ENCODE measurements around the gene FRMD1. TPM values are rescaled to one million over a fixed set of nuclear protein-coding genes. Genes with fewer than 3 reads are reported as not detected.

FRMD1 gene
- total and polyA plus RNA-seq, 10 of the 15 experiments (the other 5 are each of a cell fraction or from before 2014, with no cell fraction given): not detected

- ChIA-PET SMC1A (ENCODE audit: uncharacterized antibody, unreplicated experiment) (no interaction called here), RAD21 (ENCODE audit: unreplicated experiment) (no interaction called here), POLR2A (no interaction called here), CTCF (no interaction called here)
- intact Hi-C loops (cut with micrococcal nuclease; ENCODE audit: unreplicated experiment): no loop called here
- Histone ChIP-seq H3K9ac (ENCODE audit: control insufficient read depth, insufficient read depth, low read length) (no peak overlapping the region), H2AFZ (ENCODE audit: control insufficient read depth, low read depth, low read length) (no peak overlapping the region), H3K4me3 (no peak overlapping the region), H3K4me1 (ENCODE audit: control insufficient read depth, insufficient read depth, low read length) (no peaks in the 10 kb centered on the region), H3K9me3 (replicated peaks; ENCODE audit: control insufficient read depth, insufficient read depth, low read length) (no peaks in the 10 kb centered on the region), H3K27ac (ENCODE audit: control insufficient read depth, insufficient read depth) (no peak overlapping the region), H3K79me2 (ENCODE audit: control insufficient read depth, insufficient read depth, low read length) (no peaks in the 10 kb centered on the region), H3K4me2 (ENCODE audit: control insufficient read depth, insufficient read depth) (no peak overlapping the region), H3K27me3 (replicated peaks in 1 of 2; ENCODE audit: control insufficient read depth in 2 of 2, insufficient read depth in 2 of 2, low read length in 1 of 2) (no peaks in the 10 kb centered on the region), H4K20me1 (ENCODE audit: control insufficient read depth, insufficient read depth) (no peaks in the 10 kb centered on the region), H3K36me3 (ENCODE audit: control insufficient read depth in 2 of 2, insufficient read depth in 2 of 2, low read length in 1 of 2) (no peaks in the 10 kb centered on the region)
- no peak for FAIRE-seq
- DNase-seq (ENCODE audit: low read depth, low spot score): no peak
- no TSS peak for BruUV-seq (replicated peaks)
- TF ChIP-seq CBX3 (IDR thresholded peaks at IDR 0.05; ENCODE audit: borderline replicate concordance, low read depth) (no peak), RB1 (IDR thresholded peaks at IDR 0.05; ENCODE audit: borderline replicate concordance) (no peak), POLR2AphosphoS2 (IDR thresholded peaks at IDR 0.05; ENCODE audit: low read depth, low read length) (no peak), SMAD5 (IDR thresholded peaks at IDR 0.05; ENCODE audit: low read depth) (no peak), CEBPB (IDR thresholded peaks at IDR 0.05; ENCODE audit: borderline replicate concordance in 1 of 2, low read depth in 2 of 2, low read length in 2 of 2) (no peak), BCL3 (IDR thresholded peaks at IDR 0.05; ENCODE audit: borderline replicate concordance, insufficient read depth, low read depth, low read length, poor library complexity, severe bottlenecking) (no peak), PBX3 (IDR thresholded peaks at IDR 0.05; ENCODE audit: insufficient replicate concordance, low read depth, low read length) (no peak), SPI1 (IDR thresholded peaks at IDR 0.05; ENCODE audit: borderline replicate concordance, insufficient read depth, low read depth, low read length) (no peak), JUNB (IDR thresholded peaks at IDR 0.05) (no peak), LARP7 (IDR thresholded peaks at IDR 0.05) (no peak), CBX5 (IDR thresholded peaks at IDR 0.05; ENCODE audit: low read depth) (no peak), PML (IDR thresholded peaks at IDR 0.05; ENCODE audit: low read length) (no peak), EGR1 (IDR thresholded peaks at IDR 0.05; ENCODE audit: borderline replicate concordance in 1 of 2, low read depth in 2 of 2, low read length in 2 of 2) (no peak), GABPA (IDR thresholded peaks at IDR 0.05; ENCODE audit: low read depth) (no peak), NRF1 (conservative IDR thresholded peaks at IDR 0.05; ENCODE audit: low read depth, low read length) (no peak)
- no peak for ATAC-seq
- in situ Hi-C loops (cut with MboI): no loop called here
- WGBS (ENCODE audit: insufficient coverage, insufficient replicate concordance, low lambda C conversion rate, missing lambda C conversion rate): 54% methylated on average over 10 of the region's 10 CpGs
Observed at GRCh38 chr6:168086616-168087015, 7.6 kb upstream of the FRMD1 start.
